Measurements from ENCODE around the gene GRM7.
A peak's percentile ranks its signal among the peaks of the same experiment; 100 is the strongest.

Gene GRM7

GRCh38 chr3:7249493-7250076, 388.7 kb downstream of the GRM7 start:
- DNase-seq, result no peak

- DNase-seq, result no peak
Measured at GRCh38 chr3:7254251-7254650, 393.3 kb downstream of the GRM7 start.

GRCh38 chr3:7260975-7261374, 400.1 kb downstream of the GRM7 start:
- no peak for DNase-seq

GRCh38 chr3:7263347-7264195, 402.7 kb downstream of the GRM7 start:
- DNase-seq, result no peak

GRCh38 chr3:7264196-7264526, 403.2 kb downstream of the GRM7 start:
- no peak for DNase-seq

- DNase-seq, result no peak
Measured at GRCh38 chr3:7265736-7266135, 404.8 kb downstream of the GRM7 start.

GRCh38 chr3:7266551-7266950, 405.6 kb downstream of the GRM7 start:
- DNase-seq, result no peak

- DNase-seq, result no peak
Measured at GRCh38 chr3:7270731-7271130, 409.8 kb downstream of the GRM7 start.

GRCh38 chr3:7271631-7272030, 410.7 kb downstream of the GRM7 start:
- DNase-seq, result no peak

GRCh38 chr3:7272203-7272602, 411.3 kb downstream of the GRM7 start:
- no peak for DNase-seq

- no peak for DNase-seq
Measured at GRCh38 chr3:7275396-7275795, 414.5 kb downstream of the GRM7 start.

- DNase-seq, result no peak
Measured at GRCh38 chr3:7280318-7280717, 419.4 kb downstream of the GRM7 start.

- no peak for DNase-seq
Measured at GRCh38 chr3:7282988-7283387, 422.1 kb downstream of the GRM7 start.

- DNase-seq, result no peak
Measured at GRCh38 chr3:7285505-7285904, 424.6 kb downstream of the GRM7 start.

GRCh38 chr3:7288133-7288532, 427.2 kb downstream of the GRM7 start:
- DNase-seq, result no peak

GRCh38 chr3:7289121-7289520, 428.2 kb downstream of the GRM7 start:
- no peak for DNase-seq

GRCh38 chr3:7290077-7290825, 429.3 kb downstream of the GRM7 start:
- peak in 1 of 2 experiments; percentile 1 for DNase-seq

GRCh38 chr3:7292362-7292761, 431.4 kb downstream of the GRM7 start:
- no peak for DNase-seq

GRCh38 chr3:7293286-7293685, 432.4 kb downstream of the GRM7 start:
- DNase-seq, result no peak

GRCh38 chr3:7305561-7305960, 444.6 kb downstream of the GRM7 start:
- DNase-seq, result no peak

- no peak for DNase-seq
Measured at GRCh38 chr3:7306901-7307300, 446.0 kb downstream of the GRM7 start.

GRCh38 chr3:7307410-7307809, 446.5 kb downstream of the GRM7 start:
- no peak for DNase-seq

GRCh38 chr3:7309641-7310102, 448.8 kb downstream of the GRM7 start:
- DNase-seq, result no peak

- no peak for DNase-seq
Measured at GRCh38 chr3:7315037-7315436, 454.1 kb downstream of the GRM7 start.
